H1 (cell line): ENCODE data around the gene CTTNBP2NL. TPM values are rescaled to one million over a fixed set of nuclear protein-coding genes. Genes with fewer than 3 reads are reported as not detected.
"Not testable (repeated sequence)": the region's sequence is repeated elsewhere in the genome, so short reads cannot be mapped to it uniquely, and the experiment has no call there.

Source experiments
- CTCF ChIA-PET: fragments of 300-600 bp; sonication (Branson Sonifier 250); formaldehyde crosslinking; loops from one replicate; lab custom pipeline; 2021; ENCODE audit not compliant: partially characterized antibody; lab: Charles Lee
- POLR2A ChIA-PET: fragments of 300-600 bp; sonication (Branson Sonifier 250); formaldehyde crosslinking; loops from one replicate; lab custom pipeline; 2021; ENCODE audit warnings: inconsistent platforms; ENCODE audit not compliant: partially characterized antibody; lab: Charles Lee
- DNase-seq, 2 experiments: peaks; one replicate each; pipeline versions ENCODE4 v3.0.0 to v3.0.0-alpha.2; 2010 to 2022; ENCODE audit warnings: low spot score in 2 of 2, low read depth in 1 of 2, mixed read lengths in 1 of 2
- FAIRE-seq: peaks from 2 replicates; lab custom pipeline; 2011; peaks lifted over from hg19 to GRCh38; lab: Jason Lieb, UNC
- H2AFZ ChIP-seq: 2 replicates; pipeline ENCODE4 v1.8.1; 2012; ENCODE audit warnings: low read length, inconsistent platforms
- H2AK5ac ChIP-seq: 2 replicates; pipeline ENCODE4 v1.6.1; 2013; ENCODE audit warnings: low read depth, low read length
- H2BK120ac ChIP-seq: replicated peaks from 2 replicates; pipeline ENCODE3; 2013; ENCODE audit warnings: low read depth, low read length, inconsistent platforms
- H2BK12ac ChIP-seq: 2 replicates; pipeline ENCODE4 v1.6.1; 2013; ENCODE audit warnings: low read depth, low read length
- H2BK15ac ChIP-seq: 2 replicates; pipeline ENCODE4 v1.6.1; 2013; ENCODE audit warnings: low read length
- H2BK20ac ChIP-seq: 2 replicates; pipeline ENCODE4 v1.6.1; 2013; ENCODE audit warnings: low read length
- H2BK5ac ChIP-seq: 2 replicates; pipeline ENCODE4 v1.6.1; 2013; ENCODE audit warnings: low read depth, low read length
- H3K14ac ChIP-seq: 2 replicates; pipeline ENCODE4 v1.6.1; 2013; ENCODE audit warnings: inconsistent platforms; ENCODE audit not compliant: insufficient read length
- H3K18ac ChIP-seq: 2 replicates; pipeline ENCODE4 v1.6.1; 2013; ENCODE audit warnings: low read length; ENCODE audit errors: extremely low read depth
- H3K23ac ChIP-seq: 2 replicates; pipeline ENCODE4 v1.6.1; 2013; ENCODE audit warnings: inconsistent platforms; ENCODE audit not compliant: insufficient read length
- H3K23me2 ChIP-seq: 2 replicates; pipeline ENCODE4 v1.6.1; 2013; ENCODE audit warnings: low read depth, low read length
- H3K27ac ChIP-seq: 2 replicates; pipeline ENCODE4 v1.6.1; 2011; ENCODE audit warnings: low read depth, low read length, inconsistent platforms
- H3K27me3 ChIP-seq, 4 experiments: replicated peaks in 1 of 4; 1 replicate in 1 of 4; 2 replicates in 3 of 4; pipeline versions ENCODE4 v1.6.1 to v1.8.1; 2011 to 2013; ENCODE audit warnings: low read length in 3 of 4, mild to moderate bottlenecking in 3 of 4, inconsistent platforms in 2 of 4, mixed read lengths in 2 of 4, moderate library complexity in 1 of 4; ENCODE audit not compliant: control insufficient read depth in 3 of 4, insufficient read depth in 3 of 4; ENCODE audit errors: extremely low read depth in 1 of 4
- H3K36me3 ChIP-seq, 4 experiments: 2 replicates each; pipeline versions ENCODE4 v1.6.1 to v1.8.1; 2011 to 2013; ENCODE audit warnings: mild to moderate bottlenecking in 4 of 4, low read length in 3 of 4, moderate library complexity in 2 of 4, control low read depth in 1 of 4, inconsistent platforms in 1 of 4; ENCODE audit not compliant: insufficient read depth in 4 of 4, control insufficient read depth in 2 of 4
- H3K4ac ChIP-seq: replicated peaks from 2 replicates; pipeline ENCODE3; 2013; ENCODE audit warnings: low read length, low read depth, mixed read lengths, inconsistent platforms; ENCODE audit not compliant: insufficient read length
- H3K4me1 ChIP-seq, 4 experiments: replicated peaks in 1 of 4; 1 replicate in 1 of 4; 2 replicates in 3 of 4; pipeline versions ENCODE4 v1.6.1 to v1.8.1; 2011 to 2013; ENCODE audit warnings: low read length in 3 of 4, inconsistent platforms in 2 of 4, mixed read lengths in 1 of 4; ENCODE audit not compliant: insufficient read depth in 4 of 4, control insufficient read depth in 3 of 4
- H3K4me2 ChIP-seq, 2 experiments: 2 replicates each; pipeline versions ENCODE4 v1.6.1 to v1.8.1; 2011 to 2013; ENCODE audit warnings: low read depth in 2 of 2, low read length in 2 of 2, control low read depth in 1 of 2, inconsistent platforms in 1 of 2, mild to moderate bottlenecking in 1 of 2; ENCODE audit not compliant: insufficient read depth in 1 of 2
- H3K4me3 ChIP-seq, 4 experiments: fragments of 200-600, 300-600 bp in 1 of 4; sonication (generic), shearing (Covaris generic), sonication (Bioruptor Twin) in 1 of 4; 2 replicates each; pipeline versions ENCODE4 v1.5.1 to v1.8.1; 2011 to 2016; ENCODE audit warnings: low read length in 4 of 4, low read depth in 3 of 4, control low read depth in 2 of 4, inconsistent platforms in 2 of 4, mild to moderate bottlenecking in 2 of 4, mixed read lengths in 1 of 4, moderate library complexity in 1 of 4; ENCODE audit not compliant: insufficient read depth in 2 of 4; ENCODE audit errors: extremely low read depth in 1 of 4
- H3K56ac ChIP-seq: replicated peaks from 2 replicates; pipeline ENCODE3; 2013; ENCODE audit warnings: low read depth, mild to moderate bottlenecking, mixed read lengths, low read length, inconsistent platforms; ENCODE audit not compliant: insufficient read length
- H3K79me1 ChIP-seq: 2 replicates; pipeline ENCODE4 v1.6.1; 2013; ENCODE audit warnings: low read depth, low read length, control low read depth
- H3K79me2 ChIP-seq, 2 experiments: 2 replicates each; pipeline versions ENCODE4 v1.6.1 to v1.8.1; 2012 to 2013; ENCODE audit warnings: low read length in 2 of 2, mild to moderate bottlenecking in 2 of 2, inconsistent platforms in 1 of 2; ENCODE audit not compliant: insufficient read depth in 2 of 2, control insufficient read depth in 1 of 2
- H3K9ac ChIP-seq, 4 experiments: replicated peaks in 1 of 4; 1 replicate in 1 of 4; 2 replicates in 3 of 4; pipeline versions ENCODE4 v1.6.1 to v1.8.1; 2011 to 2013; ENCODE audit warnings: low read depth in 3 of 4, low read length in 3 of 4, control low read depth in 2 of 4, mild to moderate bottlenecking in 2 of 4, moderate library complexity in 2 of 4, inconsistent platforms in 1 of 4; ENCODE audit errors: extremely low read depth in 1 of 4
- H3K9me3 ChIP-seq, 2 experiments: 2 replicates each; pipeline versions ENCODE4 v1.6.1 to v1.8.1; 2012 to 2013; ENCODE audit warnings: mild to moderate bottlenecking in 2 of 2, moderate library complexity in 2 of 2, control low read depth in 1 of 2, inconsistent platforms in 1 of 2, low read depth in 1 of 2, low read length in 1 of 2, mixed read lengths in 1 of 2; ENCODE audit not compliant: insufficient read depth in 2 of 2
- H4K20me1 ChIP-seq, 2 experiments: replicated peaks in 1 of 2; 2 replicates each; pipeline versions ENCODE3 to v1.8.1; 2011 to 2013; ENCODE audit warnings: inconsistent platforms in 2 of 2, low read length in 2 of 2, mild to moderate bottlenecking in 1 of 2; ENCODE audit not compliant: insufficient read depth in 2 of 2, control insufficient read depth in 1 of 2
- H4K5ac ChIP-seq: 2 replicates; pipeline ENCODE4 v1.6.1; 2013; ENCODE audit warnings: low read length, low read depth, mixed read lengths, inconsistent platforms; ENCODE audit not compliant: insufficient read length
- H4K8ac ChIP-seq: 2 replicates; pipeline ENCODE4 v1.8.0; 2013; ENCODE audit warnings: mild to moderate bottlenecking, moderate library complexity, low read length, inconsistent platforms; ENCODE audit not compliant: insufficient read depth; ENCODE audit errors: extremely low read depth
- H4K91ac ChIP-seq: replicated peaks from 2 replicates; pipeline ENCODE3; 2013; ENCODE audit warnings: low read length, mixed read lengths, inconsistent platforms; ENCODE audit not compliant: insufficient read length
- WGBS, 2 experiments: shearing (Covaris generic) in 1 of 2; methylation state at CpG; one replicate each; pipeline versions ENCODE4 v1.1.6 to v1.1.7; 2013 to 2015; ENCODE audit warnings: low lambda C conversion rate in 2 of 2, mixed read lengths in 2 of 2, inconsistent platforms in 1 of 2, low coverage in 1 of 2, missing lambda C conversion rate in 1 of 2; ENCODE audit not compliant: insufficient replicate concordance in 2 of 2, insufficient coverage in 1 of 2, insufficient read length in 1 of 2; ENCODE audit errors: extremely low coverage in 1 of 2, missing lambda C conversion rate in 1 of 2; 5-methylcytosine and 5-hydroxymethylcytosine counted together
- polyA plus RNA-seq, 7 experiments: library from polyadenylated mRNA; depleted of rRNA in 3 of 7; stranded (reverse) in 5 of 7; unstranded in 2 of 7; fragments of >200 nt in 5 of 7; fragments of 200-250 nt in 2 of 7; gene quantifications; 1 replicate in 5 of 7; 2 replicates in 1 of 7; 4 replicates in 1 of 7; pipeline versions ENCODE4 v1.2.1 to v1.2.3, GENCODE V29; 2011 to 2013; ENCODE audit warnings: missing spikeins in 2 of 7, mixed read lengths in 2 of 7
- total RNA-seq: library from RNA; stranded (reverse); fragmentation: NEBNext Ultra II Directional; extraction: Animal tissue kit (Norgen Biotek cat#: 25700); gene quantifications from 2 replicates; pipeline ENCODE4 v1.2.1, GENCODE V29; 2021

The CTTNBP2NL gene
- total and polyA plus RNA-seq, 2 of the 8 experiments (the other 6 are each of a cell fraction or from before 2014, with no cell fraction given): 6.4 to 35.1 TPM

GRCh38 chr1:112486063-112486462, 90.0 kb downstream of the CTTNBP2NL start:
- H3K9ac ChIP-seq, H3K14ac ChIP-seq, H2AK5ac ChIP-seq, POLR2A ChIA-PET, H3K4me3 ChIP-seq, H3K56ac ChIP-seq, H2BK5ac ChIP-seq, H3K18ac ChIP-seq, FAIRE-seq, H2BK20ac ChIP-seq, H2AFZ ChIP-seq, H3K36me3 ChIP-seq, H4K8ac ChIP-seq, H3K4me2 ChIP-seq, H3K9me3 ChIP-seq, H3K23ac ChIP-seq, H3K79me2 ChIP-seq, H3K23me2 ChIP-seq, H2BK15ac ChIP-seq, H3K27ac ChIP-seq, DNase-seq, H3K79me1 ChIP-seq, H4K5ac ChIP-seq, H3K4ac ChIP-seq, H3K4me1 ChIP-seq, H2BK12ac ChIP-seq, H4K91ac ChIP-seq, H2BK120ac ChIP-seq, H4K20me1 ChIP-seq, H3K27me3 ChIP-seq: not testable (repeated sequence)
- 71% methylated on average over 1 of the region's 1 CpG; no CpG with 5 or more reads in 1 of the 2 experiments for WGBS, 2 experiments
- CTCF ChIA-PET: interaction anchor here (1.2 to 2.0 kb wide), 2 partner anchors 16 to 20 kb away, joined by 6 read pairs; no protein-coding TSS in a partner anchor

- not testable (repeated sequence) for FAIRE-seq, H3K27me3 ChIP-seq, H3K4ac ChIP-seq, H3K56ac ChIP-seq, H3K79me2 ChIP-seq, DNase-seq, H2BK12ac ChIP-seq, H3K9me3 ChIP-seq, H3K36me3 ChIP-seq, H4K5ac ChIP-seq, H2BK120ac ChIP-seq, H2AFZ ChIP-seq, H4K8ac ChIP-seq, H3K4me1 ChIP-seq, H3K14ac ChIP-seq, H4K20me1 ChIP-seq, H4K91ac ChIP-seq, H2BK20ac ChIP-seq, H3K79me1 ChIP-seq, H3K18ac ChIP-seq, H3K27ac ChIP-seq, H3K23ac ChIP-seq, H3K4me2 ChIP-seq, H3K9ac ChIP-seq, H2BK5ac ChIP-seq, H2BK15ac ChIP-seq, H3K4me3 ChIP-seq, H2AK5ac ChIP-seq, H3K23me2 ChIP-seq
- ChIA-PET POLR2A (interaction anchor here (0.7 kb wide), 1 partner anchor 21 kb away, joined by 3 read pairs; no protein-coding TSS in a partner anchor), CTCF (interaction anchor here (0.8 to 0.9 kb wide), 2 partner anchors 117 to 216 kb away, joined by 3 read pairs; no protein-coding TSS in a partner anchor)
- WGBS, 2 experiments: 86% methylated on average over 6 of the region's 6 CpGs; no CpG with 5 or more reads in 1 of the 2 experiments
Observed at GRCh38 chr1:112487686-112488085, 91.7 kb downstream of the CTTNBP2NL start.
